Left ventricle myocardium inferior (tissue), 1 donor: Measurements from ENCODE around the gene PPP1R14C. TPM values are rescaled to one million over a fixed set of nuclear protein-coding genes. Genes with fewer than 3 reads are reported as not detected.
"Not testable (repeated sequence)": the region's sequence is repeated elsewhere in the genome, so short reads cannot be mapped to it uniquely, and the experiment has no call there.

ENCODE experiments used
- DNase-seq: peaks from one replicate; pipeline ENCODE4 v3.0.0-alpha.2; 2020
- H3K27ac ChIP-seq: fragments of 200-600 bp; replicated peaks from 2 replicates; pipeline ENCODE4 v1.8.0; 2021
- H3K27me3 ChIP-seq: fragments of 200-600 bp; 2 replicates; pipeline ENCODE4 v1.8.0; 2021; ENCODE audit warnings: low read depth
- H3K36me3 ChIP-seq: fragments of 200-600 bp; 2 replicates; pipeline ENCODE4 v1.8.0; 2021
- H3K4me1 ChIP-seq: fragments of 200-600 bp; 2 replicates; pipeline ENCODE4 v1.8.0; 2021
- H3K4me3 ChIP-seq: fragments of 200-600 bp; 2 replicates; pipeline ENCODE4 v1.8.0; 2021; ENCODE audit warnings: mild to moderate bottlenecking, moderate library complexity
- H3K9me3 ChIP-seq: fragments of 200-600 bp; replicated peaks from 2 replicates; pipeline ENCODE4 v1.8.0; 2021
- intact Hi-C: fragments of 100-400 bp; cut with micrococcal nuclease; formaldehyde crosslinking; loops from one replicate; pipeline ENCODE4 v1.11.0; 2022
- total RNA-seq: library from RNA; stranded (reverse); fragmentation: NEBNext Ultra II Directional; extraction: Animal tissue kit (Norgen Biotek cat#: 25700); gene quantifications from one replicate; pipeline ENCODE4 v1.2.1, GENCODE V29; 2021
- TF ChIP-seq, protein P1 (sequence below): fragments of 200-600 bp; IDR thresholded peaks from 2 replicates; pipeline ENCODE4 v1.8.0; 2021; ENCODE audit warnings: antibody characterized with exemption, mild to moderate bottlenecking, borderline replicate concordance
- donor health status: DM: no; HTN: yes; CAD: no; lungs with severe emphysema.

The PPP1R14C gene
- total RNA-seq, 1 donor from 2014 or later = 116 TPM

GRCh38 chr6:150177259-150177951, 34.6 kb downstream of the PPP1R14C start:
- Histone ChIP-seq H3K36me3 (no peaks in the 10 kb centered on the region), H3K4me1 (peaks cover 79% of the 10 kb centered on the region), H3K27ac (peak overlapping the region; percentile 93), H3K9me3 (no peaks in the 10 kb centered on the region), H3K4me3 (peak overlapping the region; percentile 52), H3K27me3 (no peaks in the 10 kb centered on the region)
- DNase-seq = peak; percentile 46
- intact Hi-C loops = no loop called here
- TF ChIP-seq, protein P1, sequence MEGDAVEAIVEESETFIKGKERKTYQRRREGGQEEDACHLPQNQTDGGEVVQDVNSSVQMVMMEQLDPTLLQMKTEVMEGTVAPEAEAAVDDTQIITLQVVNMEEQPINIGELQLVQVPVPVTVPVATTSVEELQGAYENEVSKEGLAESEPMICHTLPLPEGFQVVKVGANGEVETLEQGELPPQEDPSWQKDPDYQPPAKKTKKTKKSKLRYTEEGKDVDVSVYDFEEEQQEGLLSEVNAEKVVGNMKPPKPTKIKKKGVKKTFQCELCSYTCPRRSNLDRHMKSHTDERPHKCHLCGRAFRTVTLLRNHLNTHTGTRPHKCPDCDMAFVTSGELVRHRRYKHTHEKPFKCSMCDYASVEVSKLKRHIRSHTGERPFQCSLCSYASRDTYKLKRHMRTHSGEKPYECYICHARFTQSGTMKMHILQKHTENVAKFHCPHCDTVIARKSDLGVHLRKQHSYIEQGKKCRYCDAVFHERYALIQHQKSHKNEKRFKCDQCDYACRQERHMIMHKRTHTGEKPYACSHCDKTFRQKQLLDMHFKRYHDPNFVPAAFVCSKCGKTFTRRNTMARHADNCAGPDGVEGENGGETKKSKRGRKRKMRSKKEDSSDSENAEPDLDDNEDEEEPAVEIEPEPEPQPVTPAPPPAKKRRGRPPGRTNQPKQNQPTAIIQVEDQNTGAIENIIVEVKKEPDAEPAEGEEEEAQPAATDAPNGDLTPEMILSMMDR = no peak

GRCh38 chr6:150177952-150178520, 35.2 kb downstream of the PPP1R14C start:
- TF ChIP-seq, protein P1 = no peak
- DNase-seq = peak; percentile 41
- H3K4me3 ChIP-seq = peak overlapping the region; percentile 27
- H3K36me3 ChIP-seq = no peaks in the 10 kb centered on the region
- no peaks in the 10 kb centered on the region for H3K27me3 ChIP-seq
- intact Hi-C loops = no loop called here
- peaks cover 75% of the 10 kb centered on the region for H3K4me1 ChIP-seq
- peak overlapping the region; percentile 93 for H3K27ac ChIP-seq
- no peaks in the 10 kb centered on the region for H3K9me3 ChIP-seq

GRCh38 chr6:150179030-150179429, 36.2 kb downstream of the PPP1R14C start:
- Histone ChIP-seq H3K4me1 (peaks cover 69% of the 10 kb centered on the region), H3K27ac (peak overlapping the region; percentile 93), H3K36me3 (no peaks in the 10 kb centered on the region), H3K9me3 (no peaks in the 10 kb centered on the region), H3K27me3 (no peaks in the 10 kb centered on the region), H3K4me3 (no peak overlapping the region)
- TF ChIP-seq, protein P1 = no peak
- DNase-seq = no peak
- intact Hi-C loops = no loop called here

DNA sequence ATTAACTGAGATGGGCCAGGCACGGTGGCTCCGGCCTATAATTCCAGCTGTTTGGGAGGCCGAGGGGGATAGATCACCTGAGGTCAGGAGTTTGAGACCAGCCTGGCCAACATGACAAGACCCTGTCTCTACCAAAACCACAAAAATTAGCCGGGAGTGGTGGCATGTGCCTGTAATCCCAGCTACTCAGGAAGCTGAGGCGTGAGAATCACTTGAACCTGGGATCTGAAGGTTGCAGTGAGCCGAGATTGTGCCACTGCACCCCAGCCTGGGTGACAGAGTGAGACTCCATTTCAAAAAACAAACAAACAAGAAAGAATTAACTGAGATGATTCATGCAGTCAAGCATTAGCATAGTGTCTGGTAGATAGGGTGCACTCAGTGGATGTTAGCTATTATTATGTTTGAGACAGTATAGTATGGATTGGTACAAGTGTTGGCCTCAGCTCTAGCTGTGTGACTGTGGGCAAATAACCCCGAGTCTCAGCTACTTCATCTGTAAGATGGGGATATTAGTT, 37.1 kb downstream of the PPP1R14C start:
- peak overlapping the region; percentile 93 for H3K27ac ChIP-seq
- H3K4me1 ChIP-seq = peaks cover 72% of the 10 kb centered on the region
- H3K9me3 ChIP-seq, intact Hi-C loops, DNase-seq, H3K36me3 ChIP-seq, H3K4me3 ChIP-seq, H3K27me3 ChIP-seq: not testable (repeated sequence)

DNA sequence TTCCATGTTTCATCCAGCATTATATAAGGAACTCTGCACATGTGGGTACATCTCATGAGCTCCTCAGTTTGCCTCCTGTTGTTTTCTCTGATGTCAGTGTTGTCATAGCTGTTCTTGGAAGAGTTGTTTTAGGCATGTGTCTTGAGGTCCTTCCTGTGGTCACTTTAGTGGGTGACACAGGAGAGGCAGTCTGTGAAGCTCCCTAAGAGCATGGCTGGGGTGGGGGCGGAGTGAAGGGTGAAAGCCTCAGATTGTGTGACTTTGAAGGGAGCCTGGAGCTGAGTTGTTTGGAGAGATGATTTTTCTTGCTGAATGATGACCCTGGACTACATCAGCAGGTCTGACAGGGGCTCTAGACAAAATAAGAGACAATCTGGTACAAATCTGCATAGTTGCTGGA, 37.7 kb downstream of the PPP1R14C start:
- Histone ChIP-seq H3K27me3 (no peaks in the 10 kb centered on the region), H3K4me1 (peaks cover 70% of the 10 kb centered on the region), H3K4me3 (no peak overlapping the region), H3K27ac (peak overlapping the region; percentile 93), H3K9me3 (no peaks in the 10 kb centered on the region), H3K36me3 (no peaks in the 10 kb centered on the region)
- TF ChIP-seq, protein P1 = no peak
- no peak for DNase-seq
- intact Hi-C loops = no loop called here
